Left hindlimb (tissue), 1 donor: Measurements from ENCODE around the gene GLI1.

Source experiments
- DNase-seq: peaks from one replicate; pipeline ENCODE4 v3.0.0-alpha.2; 2018

Gene GLI1

DNA sequence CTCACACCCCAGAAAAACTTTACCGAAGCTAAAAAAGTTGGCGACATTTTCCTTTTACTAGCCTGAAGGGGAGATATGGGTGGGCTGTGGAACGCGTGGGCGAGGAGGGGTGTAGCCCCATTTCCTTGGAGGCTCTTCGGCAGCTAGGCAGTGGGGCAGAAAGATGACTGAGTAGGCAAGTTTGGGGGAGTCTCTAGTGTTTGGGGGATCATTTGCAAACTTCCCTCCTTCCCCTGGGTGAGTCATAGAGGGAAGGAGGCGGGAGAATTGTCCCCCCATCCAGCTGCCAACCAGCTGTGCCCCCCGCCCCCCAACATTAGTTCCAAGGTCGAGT is 2.3 kb downstream of the GLI1 start:
- DNase-seq, result peak; percentile 69

DNA sequence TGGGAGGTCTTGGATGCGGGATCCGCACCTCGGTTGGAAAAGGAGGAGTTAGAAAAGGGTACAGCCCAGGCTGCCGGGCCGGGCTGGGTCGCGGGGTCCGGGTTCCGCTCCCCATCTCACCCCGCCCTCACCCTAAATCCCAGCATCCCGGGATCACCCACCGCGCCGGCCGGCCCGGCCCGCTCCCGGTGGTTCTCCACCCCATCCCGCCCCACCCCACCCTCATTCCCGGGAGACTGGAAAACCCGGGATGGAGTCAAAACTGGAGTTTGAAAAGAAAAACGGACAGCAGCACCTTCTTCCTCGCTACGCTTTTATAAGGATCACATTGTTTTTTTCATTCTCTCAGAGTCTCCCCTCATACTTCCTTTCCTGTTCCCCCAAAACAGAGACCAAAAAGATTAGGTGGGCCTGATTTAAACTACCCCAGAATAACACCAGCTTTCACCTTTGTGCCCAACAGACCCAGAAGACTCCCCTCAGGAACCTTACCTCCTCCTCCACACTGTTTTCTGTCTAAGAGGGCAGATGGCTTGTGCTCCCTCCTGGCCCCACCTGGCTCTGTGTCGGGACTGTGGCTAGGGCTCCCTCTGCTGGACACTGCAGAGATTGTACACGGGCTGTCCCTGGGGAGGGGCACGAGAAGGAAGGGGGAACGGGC is 2.8 kb downstream of the GLI1 start:
- DNase-seq, result peak; percentile 89

DNA sequence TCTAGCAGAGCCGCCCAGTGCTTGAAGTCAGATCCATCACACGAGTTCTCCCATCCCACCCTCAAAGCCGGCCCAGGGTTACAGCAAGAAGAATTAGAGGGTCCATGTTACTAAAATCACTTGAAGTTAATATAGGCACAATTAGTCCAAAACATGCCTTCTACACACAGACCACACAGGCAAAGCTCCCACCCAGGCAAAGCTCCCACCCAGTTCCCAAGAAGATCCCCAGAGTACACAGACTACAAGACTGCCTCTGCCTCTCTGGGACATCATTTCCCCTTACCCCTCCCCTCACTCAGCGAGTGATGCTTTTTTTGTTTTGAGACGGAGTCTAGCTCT is 3.3 kb downstream of the GLI1 start:
- no peak for DNase-seq

DNA sequence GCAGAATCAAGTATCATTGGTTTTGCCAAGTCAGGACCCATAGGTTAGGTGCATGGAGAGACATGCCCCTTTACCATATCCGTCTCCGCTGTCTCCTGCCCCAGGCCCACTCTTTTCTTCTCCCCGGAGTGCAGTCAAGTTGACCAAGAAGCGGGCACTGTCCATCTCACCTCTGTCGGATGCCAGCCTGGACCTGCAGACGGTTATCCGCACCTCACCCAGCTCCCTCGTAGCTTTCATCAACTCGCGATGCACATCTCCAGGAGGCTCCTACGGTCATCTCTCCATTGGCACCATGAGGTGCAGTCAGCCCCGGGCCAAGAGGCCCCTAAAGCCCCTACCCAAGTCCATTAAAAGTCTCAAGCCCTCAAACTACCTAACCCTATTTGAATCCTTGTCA is 5.0 kb downstream of the GLI1 start:
- no peak for DNase-seq

DNA sequence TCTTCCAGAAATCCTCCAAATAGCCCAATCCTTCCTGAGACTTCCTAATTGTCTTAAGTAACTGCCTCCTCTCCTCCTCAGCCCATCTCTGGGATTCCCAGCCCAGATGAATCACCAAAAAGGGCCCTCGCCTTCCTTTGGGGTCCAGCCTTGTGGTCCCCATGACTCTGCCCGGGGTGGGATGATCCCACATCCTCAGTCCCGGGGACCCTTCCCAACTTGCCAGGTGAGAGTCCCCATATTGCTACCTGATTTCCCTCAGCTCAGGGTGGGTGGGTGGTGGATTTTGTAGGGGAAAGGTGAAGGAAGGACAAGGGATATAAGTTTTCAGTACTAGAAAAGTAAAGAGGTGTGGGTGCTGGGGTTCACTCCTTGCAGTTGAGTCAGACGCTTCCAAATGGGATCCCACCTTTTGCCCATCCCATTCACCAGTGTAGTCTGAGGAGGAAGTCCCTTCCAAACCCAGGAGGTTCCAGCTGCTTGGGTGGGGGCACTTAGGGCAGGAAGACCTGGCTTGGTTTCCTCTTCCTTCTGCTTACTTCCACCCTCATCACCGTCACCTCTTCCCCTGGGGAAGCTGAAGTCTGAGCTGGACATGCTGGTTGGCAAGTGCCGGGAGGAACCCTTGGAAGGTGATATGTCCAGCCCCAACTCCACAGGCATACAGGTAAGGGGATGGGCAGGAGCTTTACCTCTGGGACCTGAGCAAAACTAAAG is 5.6 kb downstream of the GLI1 start:
- DNase-seq, result peak; percentile 12

DNA sequence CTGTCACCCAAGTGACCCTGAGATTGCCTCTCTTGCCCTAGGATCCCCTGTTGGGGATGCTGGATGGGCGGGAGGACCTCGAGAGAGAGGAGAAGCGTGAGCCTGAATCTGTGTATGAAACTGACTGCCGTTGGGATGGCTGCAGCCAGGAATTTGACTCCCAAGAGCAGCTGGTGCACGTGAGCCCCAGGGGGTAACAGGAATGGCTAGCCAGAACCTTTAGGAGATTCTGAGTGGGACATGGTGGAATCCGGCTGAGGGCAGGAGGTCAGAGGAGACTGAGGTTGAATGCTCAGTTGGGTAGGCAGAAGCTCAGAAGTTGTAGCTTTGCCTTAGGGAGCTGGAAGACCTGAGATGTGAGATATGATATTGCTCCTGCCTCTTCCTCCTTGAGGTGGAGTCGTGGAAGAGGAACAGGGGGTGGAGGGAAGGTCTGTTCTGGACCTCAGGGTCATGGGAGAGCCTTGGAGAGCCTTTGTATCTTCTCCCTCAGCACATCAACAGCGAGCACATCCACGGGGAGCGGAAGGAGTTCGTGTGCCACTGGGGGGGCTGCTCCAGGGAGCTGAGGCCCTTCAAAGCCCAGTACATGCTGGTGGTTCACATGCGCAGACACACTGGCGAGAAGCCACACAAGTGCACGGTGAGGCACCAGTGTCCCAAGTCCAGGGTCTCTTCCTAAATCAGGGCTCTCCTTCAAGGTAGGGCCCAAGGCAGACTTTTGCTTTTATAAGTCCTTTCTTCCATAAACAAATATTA is 6.3 kb downstream of the GLI1 start:
- peak; percentile 17 for DNase-seq

DNA sequence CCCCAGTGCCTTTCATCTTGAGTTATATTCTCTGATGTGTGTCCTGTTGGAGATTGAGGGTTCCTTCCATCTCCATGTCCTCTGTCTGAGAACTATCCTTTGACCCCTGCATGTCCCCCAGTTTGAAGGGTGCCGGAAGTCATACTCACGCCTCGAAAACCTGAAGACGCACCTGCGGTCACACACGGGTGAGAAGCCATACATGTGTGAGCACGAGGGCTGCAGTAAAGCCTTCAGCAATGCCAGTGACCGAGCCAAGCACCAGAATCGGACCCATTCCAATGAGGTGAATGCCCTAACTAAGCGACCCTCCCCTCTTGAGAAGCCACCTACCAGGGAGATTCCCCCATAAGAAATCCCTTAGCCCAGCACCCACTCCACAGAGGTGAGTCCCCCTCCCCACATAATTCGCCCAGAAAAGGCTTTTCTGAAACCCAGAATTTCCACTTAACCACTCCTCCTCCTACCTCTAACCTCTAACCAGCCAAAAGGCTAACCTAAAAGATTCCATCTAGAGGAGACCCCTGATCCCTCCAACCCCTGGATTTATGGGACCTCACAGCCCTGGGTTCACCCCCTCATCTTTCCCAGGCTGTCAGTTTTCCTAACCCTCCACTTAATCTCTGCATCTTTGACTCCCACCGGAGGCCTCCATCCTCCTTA is 7.8 kb downstream of the GLI1 start:
- DNase-seq, result no peak

DNA sequence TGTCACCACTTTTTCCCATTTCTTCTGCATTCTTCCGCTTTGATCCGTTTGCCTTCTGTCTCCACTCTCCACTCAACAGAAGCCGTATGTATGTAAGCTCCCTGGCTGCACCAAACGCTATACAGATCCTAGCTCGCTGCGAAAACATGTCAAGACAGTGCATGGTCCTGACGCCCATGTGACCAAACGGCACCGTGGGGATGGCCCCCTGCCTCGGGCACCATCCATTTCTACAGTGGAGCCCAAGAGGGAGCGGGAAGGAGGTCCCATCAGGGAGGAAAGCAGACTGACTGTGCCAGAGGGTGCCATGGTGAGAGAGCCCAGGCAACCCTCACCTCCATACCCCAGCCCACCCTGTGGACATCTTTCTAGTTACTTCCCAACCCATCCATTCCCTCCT is 8.3 kb downstream of the GLI1 start:
- peak; percentile 16 for DNase-seq

DNA sequence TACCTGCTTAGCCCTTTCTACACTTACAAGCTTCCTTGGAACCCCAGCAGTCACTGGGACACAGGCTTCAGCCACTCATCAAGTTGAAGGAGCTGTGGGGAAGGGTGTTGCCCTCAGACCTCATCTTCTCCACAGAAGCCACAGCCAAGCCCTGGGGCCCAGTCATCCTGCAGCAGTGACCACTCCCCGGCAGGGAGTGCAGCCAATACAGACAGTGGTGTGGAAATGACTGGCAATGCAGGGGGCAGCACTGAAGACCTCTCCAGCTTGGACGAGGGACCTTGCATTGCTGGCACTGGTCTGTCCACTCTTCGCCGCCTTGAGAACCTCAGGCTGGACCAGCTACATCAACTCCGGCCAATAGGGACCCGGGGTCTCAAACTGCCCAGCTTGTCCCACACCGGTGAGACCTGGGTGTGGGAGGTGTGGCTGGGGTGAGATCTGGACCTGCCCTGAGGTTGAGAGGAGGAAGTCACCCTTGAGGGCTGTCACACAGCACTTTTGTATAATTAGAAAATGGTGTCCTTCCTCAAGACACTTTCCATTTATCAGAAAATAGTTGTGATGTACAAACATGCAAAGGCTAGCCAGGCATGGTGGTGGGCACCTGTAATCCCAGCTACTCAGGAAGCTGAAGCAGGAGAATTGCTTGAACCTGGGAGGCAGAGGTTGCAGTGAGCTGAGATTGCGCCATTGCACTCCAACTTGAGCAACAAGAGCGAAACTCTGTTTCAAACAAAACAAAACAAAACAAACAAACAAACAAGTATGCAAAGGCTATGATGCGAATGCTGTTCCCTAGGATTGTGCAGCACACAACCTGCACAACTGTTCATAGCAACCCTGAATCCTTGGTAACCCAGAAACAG is 9.9 kb downstream of the GLI1 start:
- DNase-seq, result peak; percentile 15

DNA sequence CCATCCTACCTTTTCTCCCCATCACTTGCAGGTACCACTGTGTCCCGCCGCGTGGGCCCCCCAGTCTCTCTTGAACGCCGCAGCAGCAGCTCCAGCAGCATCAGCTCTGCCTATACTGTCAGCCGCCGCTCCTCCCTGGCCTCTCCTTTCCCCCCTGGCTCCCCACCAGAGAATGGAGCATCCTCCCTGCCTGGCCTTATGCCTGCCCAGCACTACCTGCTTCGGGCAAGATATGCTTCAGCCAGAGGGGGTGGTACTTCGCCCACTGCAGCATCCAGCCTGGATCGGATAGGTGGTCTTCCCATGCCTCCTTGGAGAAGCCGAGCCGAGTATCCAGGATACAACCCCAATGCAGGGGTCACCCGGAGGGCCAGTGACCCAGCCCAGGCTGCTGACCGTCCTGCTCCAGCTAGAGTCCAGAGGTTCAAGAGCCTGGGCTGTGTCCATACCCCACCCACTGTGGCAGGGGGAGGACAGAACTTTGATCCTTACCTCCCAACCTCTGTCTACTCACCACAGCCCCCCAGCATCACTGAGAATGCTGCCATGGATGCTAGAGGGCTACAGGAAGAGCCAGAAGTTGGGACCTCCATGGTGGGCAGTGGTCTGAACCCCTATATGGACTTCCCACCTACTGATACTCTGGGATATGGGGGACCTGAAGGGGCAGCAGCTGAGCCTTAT is 10.8 kb downstream of the GLI1 start:
- peak; percentile 16 for DNase-seq

DNA sequence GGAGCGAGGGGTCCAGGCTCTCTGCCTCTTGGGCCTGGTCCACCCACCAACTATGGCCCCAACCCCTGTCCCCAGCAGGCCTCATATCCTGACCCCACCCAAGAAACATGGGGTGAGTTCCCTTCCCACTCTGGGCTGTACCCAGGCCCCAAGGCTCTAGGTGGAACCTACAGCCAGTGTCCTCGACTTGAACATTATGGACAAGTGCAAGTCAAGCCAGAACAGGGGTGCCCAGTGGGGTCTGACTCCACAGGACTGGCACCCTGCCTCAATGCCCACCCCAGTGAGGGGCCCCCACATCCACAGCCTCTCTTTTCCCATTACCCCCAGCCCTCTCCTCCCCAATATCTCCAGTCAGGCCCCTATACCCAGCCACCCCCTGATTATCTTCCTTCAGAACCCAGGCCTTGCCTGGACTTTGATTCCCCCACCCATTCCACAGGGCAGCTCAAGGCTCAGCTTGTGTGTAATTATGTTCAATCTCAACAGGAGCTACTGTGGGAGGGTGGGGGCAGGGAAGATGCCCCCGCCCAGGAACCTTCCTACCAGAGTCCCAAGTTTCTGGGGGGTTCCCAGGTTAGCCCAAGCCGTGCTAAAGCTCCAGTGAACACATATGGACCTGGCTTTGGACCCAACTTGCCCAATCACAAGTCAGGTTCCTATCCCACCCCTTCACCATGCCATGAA is 11.5 kb downstream of the GLI1 start:
- DNase-seq, result peak; percentile 24

DNA sequence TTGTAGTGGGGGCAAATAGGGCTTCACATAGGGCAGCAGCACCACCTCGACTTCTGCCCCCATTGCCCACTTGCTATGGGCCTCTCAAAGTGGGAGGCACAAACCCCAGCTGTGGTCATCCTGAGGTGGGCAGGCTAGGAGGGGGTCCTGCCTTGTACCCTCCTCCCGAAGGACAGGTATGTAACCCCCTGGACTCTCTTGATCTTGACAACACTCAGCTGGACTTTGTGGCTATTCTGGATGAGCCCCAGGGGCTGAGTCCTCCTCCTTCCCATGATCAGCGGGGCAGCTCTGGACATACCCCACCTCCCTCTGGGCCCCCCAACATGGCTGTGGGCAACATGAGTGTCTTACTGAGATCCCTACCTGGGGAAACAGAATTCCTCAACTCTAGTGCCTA is 12.1 kb downstream of the GLI1 start:
- peak; percentile 15 for DNase-seq

DNA sequence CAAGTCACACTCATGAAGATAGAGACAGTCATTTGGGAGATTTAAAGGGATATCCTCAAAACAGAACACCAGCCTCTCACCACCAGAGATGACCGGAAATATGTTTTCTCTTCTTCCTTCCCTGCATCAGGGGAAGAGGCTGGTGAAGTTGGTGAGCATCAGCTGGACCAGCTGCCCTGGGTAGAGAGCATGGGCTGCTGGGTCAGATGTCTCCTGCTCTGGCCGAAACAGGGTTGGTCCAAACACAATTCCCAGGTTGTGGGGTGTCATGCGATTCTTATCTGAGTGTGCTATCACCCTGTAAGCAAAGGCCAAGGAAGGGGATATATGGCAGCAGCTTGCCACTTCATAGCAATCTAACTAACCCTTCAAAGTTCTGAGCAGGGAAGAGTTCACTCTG is 12.8 kb downstream of the GLI1 start:
- DNase-seq, result peak; percentile 6

DNA sequence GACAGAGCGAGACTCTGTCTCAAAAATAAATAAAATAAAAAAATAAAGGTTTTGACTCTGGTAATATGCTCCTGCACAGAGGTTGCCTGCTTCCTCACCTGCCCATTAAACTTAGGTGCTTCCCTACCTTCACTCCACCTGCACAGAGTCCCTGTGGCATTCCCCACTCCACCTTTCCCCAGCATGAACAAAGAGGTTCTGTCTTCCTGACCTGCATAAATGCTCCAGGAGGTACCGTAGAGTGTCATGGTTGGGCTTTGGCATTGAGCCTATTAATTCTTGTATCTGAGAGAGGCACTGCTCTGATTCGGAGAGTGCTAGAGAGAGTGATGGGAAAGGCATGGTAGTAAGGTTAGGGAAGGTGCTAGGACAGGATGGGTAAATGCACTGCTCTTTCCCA is 13.8 kb downstream of the GLI1 start:
- DNase-seq, result peak; percentile 12

DNA sequence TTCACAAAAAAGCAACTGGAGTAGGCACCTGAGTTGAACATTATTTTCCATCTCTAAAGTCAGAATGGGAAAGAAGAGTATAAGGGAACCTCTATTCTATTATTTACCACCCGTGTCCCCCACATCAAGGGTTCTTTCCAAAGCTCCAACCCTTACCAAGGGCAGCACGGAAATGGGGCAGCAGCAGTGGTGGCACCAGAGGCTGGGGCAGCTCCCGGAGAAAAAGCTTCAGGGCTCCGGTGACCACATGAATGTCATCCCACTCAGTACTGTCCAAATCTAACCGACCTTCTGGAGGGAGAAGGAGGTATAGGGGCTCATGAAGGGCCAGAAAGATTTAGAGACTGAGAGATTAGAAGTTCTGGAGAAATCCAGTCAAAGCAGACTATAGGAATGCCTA is 14.3 kb downstream of the GLI1 start:
- DNase-seq, result peak; percentile 0

DNA sequence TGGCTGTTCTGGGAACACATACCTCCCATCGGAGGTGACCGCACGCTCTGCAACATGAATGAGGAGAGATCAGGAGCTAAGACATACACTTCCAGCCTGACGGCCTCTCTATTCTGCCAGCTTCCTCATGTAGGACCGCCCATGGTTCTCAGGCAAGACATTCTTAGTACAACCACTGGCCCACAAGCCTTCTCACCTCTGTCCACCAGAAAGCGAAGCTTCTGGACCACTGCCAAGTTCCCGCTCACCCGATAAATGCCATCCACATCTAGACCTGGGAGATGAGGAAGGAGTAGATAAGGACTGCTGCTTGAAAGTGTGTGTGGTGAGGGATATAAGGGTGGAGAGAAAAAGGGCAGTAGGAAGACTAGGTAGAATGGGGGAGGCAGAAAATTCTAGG is 14.8 kb downstream of the GLI1 start:
- DNase-seq, result peak; percentile 23

DNA sequence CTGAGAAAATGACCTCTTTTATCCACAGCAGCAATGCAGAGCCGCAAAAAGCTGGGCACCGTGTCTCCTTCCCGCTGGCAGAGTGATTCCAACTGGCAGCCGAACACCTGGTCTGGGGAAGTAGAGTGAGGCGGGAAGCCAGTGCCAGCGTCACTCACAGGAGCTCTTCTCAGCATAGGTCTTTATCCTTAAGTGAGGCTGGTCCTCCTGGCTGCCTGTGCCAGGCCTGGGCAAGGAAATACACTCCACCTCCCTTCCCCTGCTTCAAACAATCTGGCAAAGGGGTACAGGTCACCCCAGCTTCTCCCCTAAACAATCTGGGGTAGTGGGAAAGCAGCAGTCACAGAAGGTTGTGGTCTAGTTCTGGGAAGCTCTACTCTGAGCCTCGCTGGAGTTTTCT is 15.3 kb downstream of the GLI1 start:
- DNase-seq, result peak; percentile 25

DNA sequence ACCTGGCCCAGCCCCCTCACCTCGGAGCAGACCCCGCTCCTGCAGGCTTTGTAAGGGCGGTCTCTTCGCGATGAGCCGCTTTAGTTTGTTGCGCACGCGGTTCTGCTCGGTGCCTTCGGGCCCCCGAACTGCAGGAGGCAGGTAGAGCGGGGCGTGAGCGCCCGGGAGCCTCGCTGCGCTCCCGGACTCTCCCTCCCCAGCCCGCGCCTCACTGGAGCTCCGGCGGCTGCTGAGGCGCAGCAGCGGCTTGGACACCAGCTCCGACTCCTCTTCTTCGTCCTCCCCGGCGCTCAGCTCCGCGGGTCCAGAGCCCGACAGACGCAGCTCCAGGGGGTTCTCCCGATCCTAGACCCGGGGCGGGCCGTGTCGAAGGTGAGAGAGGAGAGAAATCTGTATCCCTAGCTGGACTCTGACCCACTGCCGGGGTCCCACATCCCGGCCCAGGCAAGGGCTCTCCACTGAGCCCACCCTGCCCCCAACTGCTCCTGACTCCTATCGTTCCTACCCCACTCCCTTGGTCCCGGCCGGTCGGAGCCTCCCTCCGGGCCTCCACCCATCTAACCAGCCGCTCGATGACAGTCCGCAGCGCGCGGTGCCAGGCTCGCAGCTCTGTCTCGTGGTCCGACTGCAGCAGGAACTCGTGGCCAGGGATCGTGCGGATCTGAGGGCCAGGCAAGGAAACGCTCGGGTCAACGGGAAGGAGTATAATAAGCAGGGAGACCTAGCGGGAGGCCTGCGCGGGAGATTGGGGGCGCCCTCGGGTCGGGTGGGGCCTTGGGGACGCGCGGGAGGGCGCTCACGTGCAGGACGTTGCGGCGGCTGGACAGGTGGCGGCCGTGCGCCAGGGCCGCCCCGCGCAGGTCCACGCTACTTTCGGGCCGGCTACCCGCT is 15.9 kb downstream of the GLI1 start:
- DNase-seq, result peak; percentile 40

DNA sequence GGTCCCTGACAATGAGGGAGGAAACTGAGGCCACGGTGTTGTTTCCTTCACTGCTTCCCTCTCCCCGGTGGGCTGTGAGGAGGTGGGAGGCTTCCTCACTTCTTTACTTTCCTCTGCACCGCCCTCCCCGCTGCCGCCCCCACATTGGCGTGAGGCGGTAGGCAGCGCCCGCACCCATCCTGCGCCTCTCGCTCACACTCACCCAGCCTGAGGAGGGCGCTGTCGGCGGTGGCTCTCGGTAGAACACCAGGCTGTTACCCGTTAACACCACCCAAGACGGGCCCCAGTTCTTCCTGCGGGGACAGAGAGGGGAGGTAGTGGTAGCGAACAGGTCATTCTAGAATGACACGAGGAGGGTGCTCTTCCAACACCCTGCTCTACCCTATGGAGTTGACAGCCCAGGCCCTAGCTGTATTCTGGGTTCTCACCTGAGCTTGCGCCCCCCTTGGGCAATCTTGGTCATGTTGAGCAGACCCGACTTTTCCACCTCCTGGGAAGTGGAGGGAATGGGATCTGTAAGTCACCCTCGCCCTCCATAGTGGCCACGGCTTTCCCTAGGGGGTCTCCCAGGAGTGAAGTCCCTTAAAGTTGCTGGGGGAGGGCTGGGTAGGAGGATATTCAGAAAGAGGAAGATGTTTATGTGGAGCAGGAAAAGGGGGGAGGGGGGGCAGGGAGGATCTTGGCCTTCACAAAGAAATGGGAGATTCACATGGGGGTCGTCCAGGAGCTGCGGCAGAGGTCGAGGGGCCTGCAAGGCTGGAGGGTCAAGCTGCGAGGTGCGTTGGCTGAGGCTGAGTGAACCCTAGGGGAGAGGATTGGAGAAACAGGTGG is 16.8 kb downstream of the GLI1 start:
- peak; percentile 32 for DNase-seq
